Measurements from ENCODE around the gene MCRS1.

DNA sequence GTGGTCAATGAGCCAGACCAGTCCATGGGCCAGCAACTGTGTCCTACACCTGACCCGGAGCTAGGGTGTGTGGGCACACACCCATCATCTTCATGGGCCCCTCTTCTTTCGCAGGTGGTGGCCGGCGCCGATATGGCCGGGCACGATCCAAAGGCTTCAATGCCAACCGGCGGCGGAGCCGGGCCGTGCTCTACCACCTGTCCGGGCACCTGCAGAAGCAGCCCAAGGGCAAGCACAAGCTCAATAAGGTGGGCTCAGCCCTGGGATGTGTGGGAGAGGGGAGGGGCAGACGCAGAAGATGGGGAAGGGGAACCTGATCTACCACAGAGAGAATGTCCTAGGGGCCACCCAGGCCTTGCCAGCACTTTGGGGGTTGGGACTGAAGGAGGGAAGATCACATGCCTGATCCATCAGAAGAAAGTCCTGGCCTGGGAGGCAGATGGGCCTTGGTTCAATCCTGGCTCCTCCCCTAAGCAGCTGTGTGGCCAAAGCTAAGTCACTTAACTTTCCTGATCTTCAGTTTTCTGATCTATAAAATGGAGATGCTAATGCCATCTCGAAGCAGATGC is 25.3 kb downstream of the MCRS1 start:
- no peak for TF ChIP-seq YY1 (IDR thresholded peaks at IDR 0.05; ENCODE audit: insufficient read depth, insufficient read length)
- TF ChIP-seq SUZ12 (IDR thresholded peaks at IDR 0.05; ENCODE audit: extremely low read depth, insufficient read depth, insufficient read length) = no peak
- no peak for TF ChIP-seq ZNF274 (IDR thresholded peaks at IDR 0.05; ENCODE audit: low read depth, low read length)

Measured in NT2/D1 (cell line).